Hematopoietic multipotent progenitor cell treated with erythropoietin and hydrocortisone succinate and interleukin-3 and kit ligand, for 17 days (in vitro differentiated cells): ENCODE results near the gene KIR3DL3.
"Not testable (repeated sequence)": the region's sequence is repeated elsewhere in the genome, so short reads cannot be mapped to it uniquely, and the experiment has no call there.

Experiments
- DNase-seq: peaks from one replicate; pipeline ENCODE4 v3.0.0-alpha.2; 2015; ENCODE audit warnings: low spot score

KIR3DL3 gene

DNA sequence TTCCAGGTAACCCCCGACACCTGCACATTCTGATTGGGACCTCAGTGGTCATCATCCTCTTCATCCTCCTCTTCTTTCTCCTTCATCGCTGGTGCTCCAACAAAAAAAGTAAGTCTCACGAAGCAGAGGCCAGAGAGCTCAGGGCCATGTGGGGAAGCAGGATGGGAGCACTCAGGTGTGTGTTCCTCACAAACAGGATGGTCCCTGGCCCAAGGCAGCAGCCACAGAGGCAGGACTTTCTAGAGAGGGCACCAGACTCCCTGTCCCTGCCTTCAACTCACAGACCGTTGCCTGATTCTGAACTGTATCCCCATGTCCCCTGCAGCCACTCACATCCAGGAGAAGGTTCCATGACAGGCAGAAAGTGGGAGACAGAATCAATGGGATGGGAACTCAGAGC lies 58.7 kb downstream of the KIR3DL3 start:
- not testable (repeated sequence) for DNase-seq
